ENCODE results near the gene RGS3.
A peak's percentile ranks its signal among the peaks of the same experiment; 100 is the strongest.

Gene RGS3

DNA sequence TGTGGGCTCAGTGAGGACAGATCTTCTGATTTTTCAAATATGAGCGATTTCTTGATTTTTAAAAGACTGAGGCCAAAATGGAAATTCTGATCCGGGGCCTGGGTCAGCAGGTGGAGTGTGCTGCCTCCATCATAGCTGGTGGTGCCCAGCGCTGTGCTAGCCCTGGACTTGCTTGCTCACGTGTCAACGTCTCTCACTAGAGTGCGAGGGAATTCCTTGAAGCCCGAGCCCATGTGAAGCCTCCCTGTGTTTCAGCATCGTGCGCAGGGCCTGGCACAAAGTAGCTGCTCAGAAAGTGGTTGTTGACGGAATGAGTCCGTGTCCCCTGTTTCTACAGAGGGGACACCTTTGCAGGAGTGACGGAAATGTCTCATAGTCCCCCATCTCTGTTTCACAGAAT lies 50.5 kb downstream of the RGS3 start:
- Histone ChIP-seq H3K9me3 (ENCODE audit: severe bottlenecking) (no peaks in the 10 kb centered on the region), H3K4me3 (ENCODE audit: severe bottlenecking) (no peak overlapping the region), H3K36me3 (ENCODE audit: low read depth) (no peaks in the 10 kb centered on the region), H3K27me3 (ENCODE audit: insufficient read depth, poor library complexity, severe bottlenecking) (no peaks in the 10 kb centered on the region), H3K27ac (ENCODE audit: poor library complexity, severe bottlenecking) (no peak overlapping the region), H3K4me1 (ENCODE audit: insufficient read depth, poor library complexity, severe bottlenecking) (no peaks in the 10 kb centered on the region)
- DNase-seq (ENCODE audit: low spot score) (no peak), ATAC-seq (ENCODE audit: low read depth) (no peak)
- TF ChIP-seq, protein P1, sequence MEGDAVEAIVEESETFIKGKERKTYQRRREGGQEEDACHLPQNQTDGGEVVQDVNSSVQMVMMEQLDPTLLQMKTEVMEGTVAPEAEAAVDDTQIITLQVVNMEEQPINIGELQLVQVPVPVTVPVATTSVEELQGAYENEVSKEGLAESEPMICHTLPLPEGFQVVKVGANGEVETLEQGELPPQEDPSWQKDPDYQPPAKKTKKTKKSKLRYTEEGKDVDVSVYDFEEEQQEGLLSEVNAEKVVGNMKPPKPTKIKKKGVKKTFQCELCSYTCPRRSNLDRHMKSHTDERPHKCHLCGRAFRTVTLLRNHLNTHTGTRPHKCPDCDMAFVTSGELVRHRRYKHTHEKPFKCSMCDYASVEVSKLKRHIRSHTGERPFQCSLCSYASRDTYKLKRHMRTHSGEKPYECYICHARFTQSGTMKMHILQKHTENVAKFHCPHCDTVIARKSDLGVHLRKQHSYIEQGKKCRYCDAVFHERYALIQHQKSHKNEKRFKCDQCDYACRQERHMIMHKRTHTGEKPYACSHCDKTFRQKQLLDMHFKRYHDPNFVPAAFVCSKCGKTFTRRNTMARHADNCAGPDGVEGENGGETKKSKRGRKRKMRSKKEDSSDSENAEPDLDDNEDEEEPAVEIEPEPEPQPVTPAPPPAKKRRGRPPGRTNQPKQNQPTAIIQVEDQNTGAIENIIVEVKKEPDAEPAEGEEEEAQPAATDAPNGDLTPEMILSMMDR (IDR thresholded peaks at IDR 0.05; ENCODE audit: poor library complexity, severe bottlenecking): no peak

DNA sequence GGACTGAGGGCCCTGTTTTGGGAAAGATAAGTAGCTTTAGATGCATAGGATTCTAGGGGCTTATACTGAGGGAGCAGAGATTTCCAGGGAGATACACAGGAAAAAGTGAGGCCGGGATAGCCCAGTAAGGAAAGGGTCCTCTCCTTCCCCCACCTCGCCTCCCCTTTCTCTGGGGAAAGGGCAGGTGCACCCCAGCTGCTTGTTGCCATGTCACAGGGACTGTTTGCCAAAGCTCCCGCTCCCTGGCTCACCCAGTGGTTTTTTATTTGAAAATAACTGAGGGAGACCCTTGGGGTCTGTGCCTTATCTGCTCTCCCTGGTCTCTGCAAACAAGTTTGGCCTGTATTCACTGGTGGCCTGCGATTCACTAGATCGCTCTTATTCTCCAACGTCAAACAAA lies 51.2 kb downstream of the RGS3 start:
- DNase-seq (ENCODE audit: low spot score): no peak
- Histone ChIP-seq H3K27me3 (ENCODE audit: insufficient read depth, poor library complexity, severe bottlenecking) (no peaks in the 10 kb centered on the region), H3K4me3 (ENCODE audit: severe bottlenecking) (no peak overlapping the region), H3K27ac (ENCODE audit: poor library complexity, severe bottlenecking) (no peak overlapping the region), H3K4me1 (ENCODE audit: insufficient read depth, poor library complexity, severe bottlenecking) (peaks cover 4% of the 10 kb centered on the region), H3K9me3 (ENCODE audit: severe bottlenecking) (no peaks in the 10 kb centered on the region), H3K36me3 (ENCODE audit: low read depth) (no peaks in the 10 kb centered on the region)
- TF ChIP-seq, protein P1 (IDR thresholded peaks at IDR 0.05; ENCODE audit: poor library complexity, severe bottlenecking): no peak
- ATAC-seq (ENCODE audit: low read depth): no peak

DNA sequence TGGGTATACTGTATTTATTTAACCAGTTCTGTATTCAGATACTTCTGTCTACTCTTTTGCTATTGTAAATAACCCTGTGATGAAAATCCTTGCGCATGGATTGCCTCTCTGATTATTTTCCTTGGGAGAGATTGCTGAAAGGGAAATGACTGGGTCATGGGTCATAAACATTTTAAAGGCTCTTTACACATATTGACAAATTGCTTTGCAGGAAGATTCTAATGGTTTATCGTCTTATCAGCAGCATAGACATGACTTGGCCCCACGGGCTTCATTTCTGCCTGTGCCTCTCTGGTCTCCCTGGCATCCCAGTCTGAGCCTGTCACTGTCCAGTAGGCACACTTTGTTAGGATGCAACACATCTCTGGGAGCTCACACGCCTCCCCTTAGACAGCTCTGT lies 52.3 kb downstream of the RGS3 start:
- H3K4me1 ChIP-seq (ENCODE audit: insufficient read depth, poor library complexity, severe bottlenecking): peaks cover 8% of the 10 kb centered on the region
- H3K36me3 ChIP-seq (ENCODE audit: low read depth): no peaks in the 10 kb centered on the region
- H3K27ac ChIP-seq (ENCODE audit: poor library complexity, severe bottlenecking): no peak overlapping the region
- H3K9me3 ChIP-seq (ENCODE audit: severe bottlenecking): no peaks in the 10 kb centered on the region
- DNase-seq (ENCODE audit: low spot score): no peak
- no peak overlapping the region for H3K4me3 ChIP-seq (ENCODE audit: severe bottlenecking)
- no peak for ATAC-seq (ENCODE audit: low read depth)
- no peaks in the 10 kb centered on the region for H3K27me3 ChIP-seq (ENCODE audit: insufficient read depth, poor library complexity, severe bottlenecking)
- TF ChIP-seq, protein P1 (IDR thresholded peaks at IDR 0.05; ENCODE audit: poor library complexity, severe bottlenecking): no peak

DNA sequence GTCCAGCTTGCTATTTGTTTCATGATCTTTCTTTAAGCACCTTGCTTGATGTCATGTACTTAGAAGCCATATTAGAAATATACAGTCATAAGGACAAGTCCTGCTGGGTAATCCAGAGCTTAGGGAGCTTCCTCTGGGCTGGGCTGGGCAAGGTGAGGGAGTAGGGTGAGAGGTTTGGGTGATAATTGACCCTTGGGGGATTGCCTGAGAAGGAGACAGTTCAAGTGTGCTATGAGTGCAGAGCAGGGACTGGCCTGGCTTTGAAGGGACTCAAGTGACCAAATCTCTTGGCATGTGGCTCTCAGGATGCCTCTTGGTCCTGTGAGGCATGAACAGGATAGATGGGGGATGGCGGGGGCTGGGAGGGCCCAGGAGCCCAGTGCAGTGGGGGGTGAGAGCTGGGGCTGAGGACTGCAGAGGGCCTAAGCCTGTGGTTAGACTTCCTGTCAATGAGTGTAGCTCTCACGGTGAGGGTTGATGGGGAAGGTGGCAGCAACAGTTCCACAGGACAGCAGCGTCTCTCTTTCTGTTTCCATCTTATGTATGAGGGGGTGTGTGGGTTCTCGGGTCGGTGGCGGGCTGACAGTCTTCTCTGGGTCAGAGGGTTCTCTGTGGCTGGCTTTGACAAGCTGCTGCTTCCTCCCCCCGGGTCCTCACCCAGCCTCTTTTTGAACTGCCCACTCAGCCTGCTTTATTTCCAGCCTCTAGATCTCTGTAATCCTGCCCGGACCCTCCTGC lies 53.5 kb downstream of the RGS3 start:
- ATAC-seq (ENCODE audit: low read depth) (0 out of 3 replicates have a peak, but pooled peaks have one; percentile 27), DNase-seq (ENCODE audit: low spot score) (no peak)
- H3K4me1 ChIP-seq (ENCODE audit: insufficient read depth, poor library complexity, severe bottlenecking): peaks cover 8% of the 10 kb centered on the region
- H3K36me3 ChIP-seq (ENCODE audit: low read depth): no peaks in the 10 kb centered on the region
- no peak overlapping the region for H3K4me3 ChIP-seq (ENCODE audit: severe bottlenecking)
- no peak overlapping the region for H3K27ac ChIP-seq (ENCODE audit: poor library complexity, severe bottlenecking)
- no peaks in the 10 kb centered on the region for H3K27me3 ChIP-seq (ENCODE audit: insufficient read depth, poor library complexity, severe bottlenecking)
- TF ChIP-seq, protein P1 (IDR thresholded peaks at IDR 0.05; ENCODE audit: poor library complexity, severe bottlenecking): no peak
- no peaks in the 10 kb centered on the region for H3K9me3 ChIP-seq (ENCODE audit: severe bottlenecking)

DNA sequence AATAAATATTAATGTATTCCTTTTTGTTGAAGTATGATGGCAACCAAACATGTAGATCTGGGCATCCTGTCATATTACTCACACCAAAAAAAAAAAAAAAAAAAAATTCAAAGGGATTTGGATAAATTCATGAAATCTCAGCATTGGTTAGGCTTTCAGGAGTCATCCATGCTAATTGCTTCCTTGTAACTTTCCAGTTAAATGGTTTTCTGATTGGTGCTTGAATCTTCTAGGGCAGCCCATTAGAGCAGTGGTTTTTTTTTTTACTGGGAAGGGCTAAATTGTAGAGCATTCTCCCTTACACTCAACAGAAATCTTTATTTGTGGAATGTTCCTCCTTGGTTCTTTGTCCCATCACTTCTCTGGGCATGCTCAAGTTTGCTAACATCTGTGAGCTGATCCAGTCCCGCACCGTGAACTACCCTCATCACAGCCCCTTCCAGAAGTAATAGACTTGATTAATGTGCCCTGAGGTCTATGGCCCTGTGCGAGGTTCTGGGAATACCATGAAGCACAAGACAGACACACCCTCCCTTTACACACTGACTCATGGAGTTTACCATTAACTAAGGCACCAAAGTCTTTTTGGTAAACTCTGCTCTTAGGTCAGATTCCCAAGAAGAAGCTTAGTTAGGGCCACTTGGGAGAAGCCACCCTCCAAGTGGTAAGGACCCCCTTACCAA lies 56.0 kb downstream of the RGS3 start:
- no peaks in the 10 kb centered on the region for H3K36me3 ChIP-seq (ENCODE audit: low read depth)
- peaks cover 8% of the 10 kb centered on the region for H3K4me1 ChIP-seq (ENCODE audit: insufficient read depth, poor library complexity, severe bottlenecking)
- H3K4me3 ChIP-seq (ENCODE audit: severe bottlenecking): no peak overlapping the region
- H3K27me3 ChIP-seq (ENCODE audit: insufficient read depth, poor library complexity, severe bottlenecking): no peaks in the 10 kb centered on the region
- DNase-seq (ENCODE audit: low spot score): no peak
- no peaks in the 10 kb centered on the region for H3K9me3 ChIP-seq (ENCODE audit: severe bottlenecking)
- ATAC-seq (ENCODE audit: low read depth): peak; percentile 64; the same call in 2 of the 3 replicates
- TF ChIP-seq, protein P1 (IDR thresholded peaks at IDR 0.05; ENCODE audit: poor library complexity, severe bottlenecking): no peak
- H3K27ac ChIP-seq (ENCODE audit: poor library complexity, severe bottlenecking): no peak overlapping the region

Data from RWPE2 (cell line).